Measurements from ENCODE around the gene ERAL1. TPM values are rescaled to one million over a fixed set of nuclear protein-coding genes. Genes with fewer than 3 reads are reported as not detected.
A peak's percentile ranks its signal among the peaks of the same experiment; 100 is the strongest.

The ERAL1 gene
- total RNA-seq (10 to 100 TPM; 84.1 to 86.2 TPM), polyA plus RNA-seq (44.7 TPM)

- peaks cover 14% of the 10 kb centered on the region for H3K4me1 ChIP-seq (ENCODE audit: insufficient read depth, low read length)
- no peaks in the 10 kb centered on the region for H3K9me3 Mint-ChIP-seq
- peak within 1 kb of the TSS; percentile 87 to 97 (median 93) for H3K4me3 Mint-ChIP-seq
- peak within 1 kb of the TSS; percentile 91 for H3K4me3 ChIP-seq (ENCODE audit: low read length)
- ChIA-PET POLR2A (interaction anchor here (0.6 kb wide), 1 partner anchor 127 kb away, joined by 4 read pairs; no protein-coding TSS in a partner anchor), CTCF (interaction anchor here (0.9 kb wide), 1 partner anchor 135 kb away, joined by 3 read pairs; the partner anchor contains the start of gene RPL23A)
- no peaks in the 10 kb centered on the region for H3K27me3 Mint-ChIP-seq
- no peaks in the 10 kb centered on the region for H3K9me3 ChIP-seq (ENCODE audit: low read length)
- peaks cover 17% of the 10 kb centered on the region for H3K36me3 ChIP-seq (ENCODE audit: insufficient read depth, low read length)
- no peaks in the 10 kb centered on the region for H3K27me3 ChIP-seq (ENCODE audit: insufficient read depth, low read length, poor library complexity, severe bottlenecking)
- peak within 1 kb of the TSS; percentile 70 for H3K27ac ChIP-seq (ENCODE audit: low read depth, low read length)
- H3K4me1 Mint-ChIP-seq = peaks cover 15 to 23% (median 20%) of the 10 kb centered on the region in 3 donors
- peak; percentile 77 to 88 (median 80) for DNase-seq
- H3K27ac Mint-ChIP-seq = peak within 1 kb of the TSS; percentile 78 to 97 (median 90)
- H3K36me3 Mint-ChIP-seq = peaks cover 0 to 34% (median 10%) of the 10 kb centered on the region in 3 donors
Measured at GRCh38 chr17:28854457-28855335, at the start of gene ERAL1. ERAL1 (plus strand) TSS chr17:28855016; CDS start chr17:28855035, 19 bp downstream.

DNA sequence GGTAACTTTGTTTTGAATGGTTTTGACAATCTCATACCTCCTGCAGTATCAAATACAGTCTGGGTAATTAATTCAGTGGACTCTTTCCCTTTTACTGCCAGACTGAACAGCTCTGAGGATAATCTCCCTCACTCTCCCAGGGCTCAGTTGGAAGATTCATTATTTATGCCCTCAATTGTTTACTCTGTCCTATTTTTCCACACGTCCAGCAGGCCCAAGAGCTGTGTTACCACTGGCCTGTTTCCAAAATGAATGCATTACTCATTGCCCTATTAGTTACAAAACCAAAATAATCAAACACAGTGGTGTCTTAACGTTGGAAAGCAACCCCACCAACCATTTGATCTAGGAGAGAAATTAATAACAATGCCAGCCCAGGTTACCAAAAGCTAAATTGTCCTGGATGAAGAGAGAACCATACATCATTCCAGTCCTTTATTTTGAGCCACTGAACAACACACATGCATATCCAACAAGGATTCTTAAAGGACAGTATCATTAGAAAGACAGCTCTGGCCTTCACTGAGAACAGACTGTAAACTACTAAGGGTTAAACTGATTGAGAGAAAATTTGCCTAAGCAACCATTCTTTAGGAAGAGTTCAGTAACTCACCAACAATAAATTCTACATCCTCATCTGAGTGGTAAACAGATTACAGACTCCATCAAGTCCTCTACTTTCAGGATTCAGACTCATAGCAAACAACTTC lies 46.7 kb upstream of the ERAL1 start:
- H3K27ac Mint-ChIP-seq = peak overlapping the region in 6 of 8 donors; percentile 1 to 65 (median 29)
- Histone ChIP-seq H3K9me3 (ENCODE audit: low read length) (no peaks in the 10 kb centered on the region), H3K4me3 (ENCODE audit: low read length) (no peak overlapping the region), H3K4me1 (ENCODE audit: insufficient read depth, low read length) (peaks cover 15% of the 10 kb centered on the region), H3K36me3 (ENCODE audit: insufficient read depth, low read length) (peaks cover 5% of the 10 kb centered on the region), H3K27me3 (ENCODE audit: insufficient read depth, low read length, poor library complexity, severe bottlenecking) (no peaks in the 10 kb centered on the region), H3K27ac (ENCODE audit: low read depth, low read length) (peak overlapping the region; percentile 1)
- peak overlapping the region in 1 of 7 donors; percentile 62 for H3K4me3 Mint-ChIP-seq
- peaks cover 19 to 48% (median 27%) of the 10 kb centered on the region in 3 donors for H3K4me1 Mint-ChIP-seq
- H3K9me3 Mint-ChIP-seq = no peaks in the 10 kb centered on the region
- no peaks in the 10 kb centered on the region for H3K27me3 Mint-ChIP-seq
- ChIA-PET CTCF (interaction anchor here (2.7 kb wide), 1 partner anchor 44 kb away, joined by 10 read pairs; no protein-coding TSS in a partner anchor), POLR2A (interaction anchor here (0.6 kb wide), 1 partner anchor 23 kb away, joined by 3 read pairs; no protein-coding TSS in a partner anchor)
- H3K36me3 Mint-ChIP-seq = peaks cover 0 to 46% (median 2%) of the 10 kb centered on the region in 3 donors
- no peak for DNase-seq

GRCh38 chr17:28810437-28810836 lies 44.4 kb upstream of the ERAL1 start:
- POLR2A ChIA-PET = interaction anchor here (0.5 to 1.0 kb wide), 2 partner anchors 83 to 161 kb away, joined by 3 read pairs; no protein-coding TSS in a partner anchor
- Histone ChIP-seq H3K36me3 (ENCODE audit: insufficient read depth, low read length) (no peaks in the 10 kb centered on the region), H3K27me3 (ENCODE audit: insufficient read depth, low read length, poor library complexity, severe bottlenecking) (no peaks in the 10 kb centered on the region), H3K9me3 (ENCODE audit: low read length) (no peaks in the 10 kb centered on the region), H3K27ac (ENCODE audit: low read depth, low read length) (no peak overlapping the region), H3K4me3 (ENCODE audit: low read length) (no peak overlapping the region), H3K4me1 (ENCODE audit: insufficient read depth, low read length) (peaks cover 18% of the 10 kb centered on the region)
- Mint-ChIP-seq H3K4me1 (peaks cover 19 to 48% (median 30%) of the 10 kb centered on the region in 3 donors), H3K27me3 (no peaks in the 10 kb centered on the region), H3K27ac (no peak overlapping the region), H3K36me3 (peaks cover 0 to 33% (median 2%) of the 10 kb centered on the region in 3 donors), H3K9me3 (no peaks in the 10 kb centered on the region), H3K4me3 (peak overlapping the region in 1 of 7 donors; percentile 95)
- DNase-seq = no peak
- CTCF ChIA-PET = interaction anchor here (0.8 to 2.7 kb wide), 8 partner anchors 13 to 143 kb away, joined by 3 to 10 read pairs (median 4); partner anchors contain the start of genes FAM222B and TLCD1

GRCh38 chr17:28811651-28812090 lies 43.1 kb upstream of the ERAL1 start:
- DNase-seq = no peak

DNA sequence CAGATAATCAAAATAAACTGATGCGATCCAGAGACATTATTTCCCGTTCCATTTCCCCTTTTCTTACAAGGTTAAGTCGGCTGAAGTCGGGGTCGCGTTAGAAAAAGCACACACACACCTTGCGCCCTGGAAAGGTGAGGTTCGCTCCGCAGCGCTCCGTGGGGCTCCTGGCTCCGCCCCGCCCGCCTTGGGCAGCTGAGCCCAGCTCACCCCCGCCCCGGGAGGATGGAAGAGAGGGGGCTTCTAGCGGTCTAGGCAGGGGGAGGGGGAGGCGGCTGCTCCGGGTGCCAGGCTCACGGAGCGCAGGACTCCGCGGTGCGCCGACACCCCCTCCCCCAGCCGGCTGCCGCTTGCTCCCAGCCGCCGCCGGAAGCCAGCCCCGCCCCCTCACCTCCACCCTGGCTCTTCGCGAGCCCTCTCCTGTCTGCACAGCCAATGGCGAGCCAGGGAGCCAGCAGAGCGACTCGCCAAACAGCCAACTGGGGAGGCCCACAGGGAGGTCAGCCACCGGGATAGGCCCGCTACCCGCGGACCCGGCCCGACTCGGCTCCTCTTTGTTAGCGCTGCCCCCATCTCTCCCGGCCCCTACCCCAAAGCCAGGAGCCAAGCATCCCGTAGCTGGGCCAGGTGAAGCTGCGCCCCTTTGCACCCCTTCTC lies 42.6 kb upstream of the ERAL1 start:
- Histone ChIP-seq H3K4me1 (ENCODE audit: insufficient read depth, low read length) (peaks cover 18% of the 10 kb centered on the region), H3K36me3 (ENCODE audit: insufficient read depth, low read length) (no peaks in the 10 kb centered on the region), H3K27me3 (ENCODE audit: insufficient read depth, low read length, poor library complexity, severe bottlenecking) (no peaks in the 10 kb centered on the region), H3K9me3 (ENCODE audit: low read length) (no peaks in the 10 kb centered on the region), H3K27ac (ENCODE audit: low read depth, low read length) (peak overlapping the region; percentile 90), H3K4me3 (ENCODE audit: low read length) (peak overlapping the region; percentile 99)
- peaks cover 19 to 49% (median 37%) of the 10 kb centered on the region in 3 donors for H3K4me1 Mint-ChIP-seq
- H3K4me3 Mint-ChIP-seq = peak overlapping the region; percentile 87 to 98 (median 93)
- ChIA-PET CTCF (interaction anchor here (0.6 to 2.0 kb wide), 3 partner anchors 48 to 138 kb away, joined by 3 to 10 read pairs (median 3); no protein-coding TSS in a partner anchor), POLR2A (interaction anchor here (0.5 to 1.7 kb wide), 4 partner anchors 10 to 868 kb away, joined by 3 to 5 read pairs (median 4); no protein-coding TSS in a partner anchor)
- H3K36me3 Mint-ChIP-seq = peaks cover 0 to 20% (median 0%) of the 10 kb centered on the region in 3 donors
- peak; percentile 94 to 97 (median 95) for DNase-seq
- peak overlapping the region; percentile 94 to 100 (median 98) for H3K27ac Mint-ChIP-seq
- no peaks in the 10 kb centered on the region for H3K9me3 Mint-ChIP-seq
- H3K27me3 Mint-ChIP-seq = no peaks in the 10 kb centered on the region

More at GRCh38 chr17:28811651-28812090, 43.1 kb upstream of the ERAL1 start:
- Histone ChIP-seq H3K27me3 (ENCODE audit: insufficient read depth, low read length, poor library complexity, severe bottlenecking) (no peaks in the 10 kb centered on the region), H3K9me3 (ENCODE audit: low read length) (no peaks in the 10 kb centered on the region), H3K27ac (ENCODE audit: low read depth, low read length) (peak overlapping the region; percentile 90), H3K36me3 (ENCODE audit: insufficient read depth, low read length) (no peaks in the 10 kb centered on the region), H3K4me1 (ENCODE audit: insufficient read depth, low read length) (peaks cover 18% of the 10 kb centered on the region), H3K4me3 (ENCODE audit: low read length) (peak overlapping the region; percentile 99)
- H3K4me1 Mint-ChIP-seq = peaks cover 19 to 48% (median 34%) of the 10 kb centered on the region in 3 donors
- peak overlapping the region; percentile 87 to 98 (median 93) for H3K4me3 Mint-ChIP-seq
- H3K27ac Mint-ChIP-seq = peak overlapping the region; percentile 44 to 98 (median 88)
- no peaks in the 10 kb centered on the region for H3K27me3 Mint-ChIP-seq
- ChIA-PET CTCF (interaction anchor here (0.6 to 2.0 kb wide), 6 partner anchors 12 to 138 kb away, joined by 3 to 10 read pairs (median 3); no protein-coding TSS in a partner anchor), POLR2A (interaction anchor here (0.6 kb wide), 2 partner anchors 9 to 12 kb away, joined by 3 to 4 read pairs; no protein-coding TSS in a partner anchor)
- H3K36me3 Mint-ChIP-seq = peaks cover 0 to 22% (median 0%) of the 10 kb centered on the region in 3 donors
- H3K9me3 Mint-ChIP-seq = no peaks in the 10 kb centered on the region

DNA sequence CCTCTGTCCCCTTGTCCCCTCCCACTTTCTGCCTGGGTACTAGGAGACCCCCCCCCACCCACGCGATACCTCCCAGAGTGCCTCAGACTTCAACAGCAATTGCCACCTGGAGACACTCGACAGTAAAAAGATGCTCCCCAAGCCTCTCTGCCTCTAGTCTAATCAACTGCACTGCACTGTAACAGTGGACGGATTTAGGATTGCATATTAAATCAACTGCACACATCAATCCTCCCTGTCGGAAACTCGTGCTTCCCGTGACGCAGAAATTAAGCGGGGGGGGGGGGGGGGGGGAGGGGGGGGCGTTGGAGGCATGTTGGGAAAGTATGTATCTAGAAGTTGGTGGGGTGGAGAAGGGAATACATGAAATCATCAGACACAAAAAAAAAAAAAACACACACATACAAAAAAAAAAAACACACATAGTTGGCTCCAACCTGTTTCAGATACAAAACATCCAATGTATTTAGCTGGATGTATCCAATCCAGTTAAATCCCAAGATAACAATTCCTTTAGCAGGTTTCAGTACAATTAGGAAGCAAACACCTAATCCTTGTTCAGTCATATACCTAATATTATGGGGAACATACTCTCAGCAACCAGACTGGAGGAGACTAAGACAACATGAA lies 42.0 kb upstream of the ERAL1 start:
- peak overlapping the region; percentile 87 to 98 (median 93) for H3K4me3 Mint-ChIP-seq
- H3K9me3 Mint-ChIP-seq = no peaks in the 10 kb centered on the region
- Histone ChIP-seq H3K9me3 (ENCODE audit: low read length) (no peaks in the 10 kb centered on the region), H3K36me3 (ENCODE audit: insufficient read depth, low read length) (no peaks in the 10 kb centered on the region), H3K27ac (ENCODE audit: low read depth, low read length) (peak overlapping the region; percentile 90), H3K4me1 (ENCODE audit: insufficient read depth, low read length) (peaks cover 18% of the 10 kb centered on the region), H3K4me3 (ENCODE audit: low read length) (peak overlapping the region; percentile 99), H3K27me3 (ENCODE audit: insufficient read depth, low read length, poor library complexity, severe bottlenecking) (no peaks in the 10 kb centered on the region)
- H3K36me3 Mint-ChIP-seq = peaks cover 0 to 15% (median 0%) of the 10 kb centered on the region in 3 donors
- peak overlapping the region; percentile 94 to 100 (median 98) for H3K27ac Mint-ChIP-seq
- H3K27me3 Mint-ChIP-seq = no peaks in the 10 kb centered on the region
- peaks cover 21 to 45% (median 32%) of the 10 kb centered on the region in 3 donors for H3K4me1 Mint-ChIP-seq
- ChIA-PET CTCF (interaction anchor here (0.6 to 2.0 kb wide), 2 partner anchors 49 to 286 kb away, joined by 3 to 10 read pairs; no protein-coding TSS in a partner anchor), POLR2A (interaction anchor here (0.5 to 1.7 kb wide), 4 partner anchors 29 to 867 kb away, joined by 3 to 9 read pairs (median 4); no protein-coding TSS in a partner anchor)
- DNase-seq = peak in 1 of 5 donors; percentile 4

Measured in CD8-positive, alpha-beta memory T cell (primary cell).